ENCODE measurements around the gene CD3E. TPM values are rescaled to one million over a fixed set of nuclear protein-coding genes. Genes with fewer than 3 reads are reported as not detected.

Gene CD3E
- total and polyA plus RNA-seq, 9 of the 15 experiments (the other 6 are each of a cell fraction or from before 2014, with no cell fraction given): 0.07 to 0.62 (median 0.19) TPM; not detected in 5

GRCh38 chr11:118267486-118267885, 37.0 kb upstream of the CD3E start:
- TF ChIP-seq POLR2AphosphoS2 (IDR thresholded peaks at IDR 0.05; ENCODE audit: low read length) (no peak), POLR2G (IDR thresholded peaks at IDR 0.05; ENCODE audit: low read depth, low read length) (no peak), NCOA1 (IDR thresholded peaks at IDR 0.05; ENCODE audit: low read depth) (no peak), MTF1 (CRISPR knock-in tag; IDR thresholded peaks at IDR 0.05; ENCODE audit: borderline replicate concordance) (no peak), MAFK (IDR thresholded peaks at IDR 0.05; ENCODE audit: low read length) (no peak), SAFB (IDR thresholded peaks at IDR 0.05; ENCODE audit: borderline replicate concordance, low read depth, low read length) (no peak), ZNF165 (CRISPR knock-in tag; IDR thresholded peaks at IDR 0.05; ENCODE audit: borderline replicate concordance) (no peak), THRAP3 (IDR thresholded peaks at IDR 0.05; ENCODE audit: borderline replicate concordance) (no peak), NCOA6 (IDR thresholded peaks at IDR 0.05) (no peak), SMC3 (conservative IDR thresholded peaks at IDR 0.05; ENCODE audit: insufficient read depth, low read depth, low read length) (no peak)
- 0% methylated on average over 4 of the region's 4 CpGs for WGBS (ENCODE audit: insufficient coverage, low coverage, missing lambda C conversion rate)
- no peak for FAIRE-seq
- CTCF ChIA-PET (ENCODE audit: low intra/inter-chr PET ratio): no interaction called here
- H3K27ac ChIP-seq (ENCODE audit: extremely low read depth, low read depth, low read length): no peak overlapping the region
- in situ Hi-C loops (cut with MboI) (no loop called here), intact Hi-C loops (cut with micrococcal nuclease) (no loop called here)
- ATAC-seq: no peak
- no peak overlapping the region for H3K4me3 ChIP-seq
- no peak overlapping the region for H3K4me2 ChIP-seq (ENCODE audit: insufficient read depth, low read length)
- no peaks in the 10 kb centered on the region for H3K9me1 ChIP-seq (ENCODE audit: control insufficient read depth, insufficient read depth, low read length)
- POLR2A ChIA-PET: interaction anchor here (0.7 to 1.0 kb wide), 2 partner anchors 17 to 37 kb away, joined by 3 read pairs; no protein-coding TSS in a partner anchor
- no peak overlapping the region for H3K9ac ChIP-seq (ENCODE audit: insufficient read depth in 1 of 2, low read depth in 2 of 2, low read length in 2 of 2)
- peaks cover 26 to 39% of the 10 kb centered on the region in 2 experiments for H3K27me3 ChIP-seq (ENCODE audit: control insufficient read depth in 2 of 2, insufficient read depth in 2 of 2, low read length in 2 of 2)
- no peaks in the 10 kb centered on the region for H4K20me1 ChIP-seq (replicated peaks; ENCODE audit: control insufficient read depth, insufficient read depth, low read length)
- no peaks in the 10 kb centered on the region for H3K36me3 ChIP-seq (ENCODE audit: control insufficient read depth, insufficient read depth, low read length)
- no peak for DNase-seq (ENCODE audit: extremely low read depth in 1 of 4, low spot score in 3 of 4)
- BruUV-seq (replicated peaks): no TSS peak
- no peak overlapping the region for H2AFZ ChIP-seq (ENCODE audit: low read depth, low read length)
- no peaks in the 10 kb centered on the region for H3K4me1 ChIP-seq (replicated peaks in 1 of 2; ENCODE audit: control insufficient read depth in 2 of 2, insufficient read depth in 2 of 2, low read length in 2 of 2)
- H3K9me3 ChIP-seq (replicated peaks; ENCODE audit: control insufficient read depth, insufficient read depth, low read depth, low read length): no peaks in the 10 kb centered on the region
- H3K79me2 ChIP-seq (ENCODE audit: control insufficient read depth, insufficient read depth, low read length): no peaks in the 10 kb centered on the region

All from K562 (cell line).